ENCODE results near the gene TBC1D21.

TBC1D21 gene

GRCh38 chr15:73891328-73892315 lies 18.3 kb downstream of the TBC1D21 start:
- Histone ChIP-seq H3K9me3 (no peaks in the 10 kb centered on the region), H3K27ac (no peak overlapping the region), H3K4me1 (ENCODE audit: control insufficient read depth in 1 of 2, insufficient read depth in 1 of 2, low read depth in 1 of 2, low read length in 1 of 2) (no peaks in the 10 kb centered on the region), H3K4me3 (ENCODE audit: low read depth in 1 of 2, low read length in 1 of 2) (no peak overlapping the region), H3K36me3 (no peaks in the 10 kb centered on the region), H3K27me3 (peaks cover 30% of the 10 kb centered on the region)
- no peak for TF ChIP-seq CTCF (IDR thresholded peaks at IDR 0.05)

GRCh38 chr15:73892446-73893226 lies 19.3 kb downstream of the TBC1D21 start:
- Histone ChIP-seq H3K4me3 (ENCODE audit: low read depth in 1 of 2, low read length in 1 of 2) (no peak overlapping the region), H3K4me1 (ENCODE audit: control insufficient read depth in 1 of 2, insufficient read depth in 1 of 2, low read depth in 1 of 2, low read length in 1 of 2) (no peaks in the 10 kb centered on the region), H3K27ac (no peak overlapping the region), H3K9me3 (no peaks in the 10 kb centered on the region), H3K27me3 (peaks cover 30% of the 10 kb centered on the region), H3K36me3 (no peaks in the 10 kb centered on the region)
- no peak for TF ChIP-seq CTCF (IDR thresholded peaks at IDR 0.05)

GRCh38 chr15:73894133-73894814 lies 20.9 kb downstream of the TBC1D21 start:
- H3K4me3 ChIP-seq (ENCODE audit: low read depth in 1 of 2, low read length in 1 of 2), result no peak overlapping the region
- H3K27me3 ChIP-seq, result peaks cover 24% of the 10 kb centered on the region
- no peaks in the 10 kb centered on the region for H3K9me3 ChIP-seq
- H3K27ac ChIP-seq, result no peak overlapping the region
- no peaks in the 10 kb centered on the region for H3K4me1 ChIP-seq (ENCODE audit: control insufficient read depth in 1 of 2, insufficient read depth in 1 of 2, low read depth in 1 of 2, low read length in 1 of 2)
- no peaks in the 10 kb centered on the region for H3K36me3 ChIP-seq
- no peak for TF ChIP-seq CTCF (IDR thresholded peaks at IDR 0.05)

- Histone ChIP-seq H3K27me3 (no peaks in the 10 kb centered on the region), H3K4me3 (ENCODE audit: low read depth in 1 of 2, low read length in 1 of 2) (no peak overlapping the region), H3K36me3 (no peaks in the 10 kb centered on the region), H3K27ac (no peak overlapping the region), H3K4me1 (ENCODE audit: control insufficient read depth in 1 of 2, insufficient read depth in 1 of 2, low read depth in 1 of 2, low read length in 1 of 2) (no peaks in the 10 kb centered on the region), H3K9me3 (no peaks in the 10 kb centered on the region)
- TF ChIP-seq CTCF (IDR thresholded peaks at IDR 0.05), result peak; percentile 97
Observed at GRCh38 chr15:73897441-73898261, 24.3 kb downstream of the TBC1D21 start.
